GM23338 (cell line): ENCODE data around the gene LRRC42. TPM values are rescaled to one million over a fixed set of nuclear protein-coding genes. Genes with fewer than 3 reads are reported as not detected.

Experiments
- ATAC-seq: fragments of 200-7000 bp; cut with Tn5 transposase; 3 replicates; pipeline ENCODE4 v1.9.1; 2020
- DNase-seq: peaks from one replicate; pipeline ENCODE4 v3.0.0-alpha.2; 2015; ENCODE audit warnings: low spot score
- H2AFZ ChIP-seq: fragments of 200-600 bp; sonication (generic); 2 replicates; pipeline ENCODE4 v1.8.0; 2016; ENCODE audit warnings: antibody characterized with exemption, mild to moderate bottlenecking, moderate library complexity
- H3F3A ChIP-seq: fragments of 200-600 bp; sonication (generic); replicated peaks from 2 replicates; pipeline ENCODE4 v1.8.0; 2017; ENCODE audit warnings: antibody characterized with exemption, mixed run types, low read depth
- H3K27ac ChIP-seq: fragments of 200-600 bp; sonication (generic); 2 replicates; pipeline ENCODE4 v1.6.1; 2016; ENCODE audit warnings: low read depth
- H3K27me3 ChIP-seq: fragments of 200-600 bp; sonication (generic); 2 replicates; pipeline ENCODE4 v1.8.0; 2016; ENCODE audit warnings: mild to moderate bottlenecking, mixed run types, moderate library complexity; ENCODE audit not compliant: insufficient read depth
- H3K36me3 ChIP-seq: fragments of 200-600 bp; sonication (generic); 2 replicates; pipeline ENCODE4 v1.8.0; 2016; ENCODE audit warnings: mild to moderate bottlenecking; ENCODE audit not compliant: insufficient read depth
- H3K4me1 ChIP-seq: fragments of 200-600 bp; sonication (generic); 2 replicates; pipeline ENCODE4 v1.8.0; 2016; ENCODE audit warnings: mild to moderate bottlenecking, moderate library complexity; ENCODE audit not compliant: insufficient read depth
- H3K4me2 ChIP-seq: fragments of 200-600 bp; sonication (generic); 2 replicates; pipeline ENCODE4 v1.7.1; 2017; ENCODE audit warnings: mixed run types
- H3K4me3 ChIP-seq: fragments of 200-600 bp; sonication (generic); 2 replicates; pipeline ENCODE4 v1.6.1; 2016; ENCODE audit warnings: mixed run types
- H3K79me2 ChIP-seq: fragments of 200-600 bp; sonication (generic); replicated peaks from 2 replicates; pipeline ENCODE4 v1.8.0; 2017; ENCODE audit warnings: mild to moderate bottlenecking; ENCODE audit not compliant: insufficient read depth
- H3K9me2 ChIP-seq: fragments of 200-600 bp; sonication (generic); 2 replicates; pipeline ENCODE4 v1.8.0; 2017; ENCODE audit not compliant: insufficient read depth
- H4K20me1 ChIP-seq: fragments of 200-600 bp; sonication (generic); replicated peaks from 2 replicates; pipeline ENCODE4 v1.8.0; 2017; ENCODE audit warnings: mild to moderate bottlenecking; ENCODE audit not compliant: insufficient read depth
- H3K27ac Mint-ChIP-seq: 2 replicates; pipeline ENCODE4 v1.8.0; 2020; ENCODE audit warnings: inconsistent platforms, mild to moderate bottlenecking, moderate library complexity, mixed read lengths
- H3K27me3 Mint-ChIP-seq: 3 replicates; pipeline ENCODE4 v1.8.0; 2022; ENCODE audit warnings: low read depth, mild to moderate bottlenecking, moderate library complexity, mixed read lengths, inconsistent platforms; ENCODE audit not compliant: insufficient read depth, poor library complexity
- H3K36me3 Mint-ChIP-seq: 3 replicates; pipeline ENCODE4 v1.8.0; 2021; ENCODE audit warnings: low read depth, mild to moderate bottlenecking, inconsistent platforms, moderate library complexity, mixed read lengths
- H3K4me1 Mint-ChIP-seq: 3 replicates; pipeline ENCODE4 v1.8.0; 2020; ENCODE audit warnings: mild to moderate bottlenecking, inconsistent platforms, mixed read lengths
- H3K4me3 Mint-ChIP-seq: 3 replicates; pipeline ENCODE4 v1.8.0; 2021; ENCODE audit warnings: moderate library complexity, mild to moderate bottlenecking, inconsistent platforms, mixed read lengths
- H3K9me3 Mint-ChIP-seq: 3 replicates; pipeline ENCODE4 v1.8.0; 2020; ENCODE audit warnings: moderate library complexity, mild to moderate bottlenecking, inconsistent platforms, mixed read lengths
- CTCF ChIP-seq, 2 experiments: fragments of 200-600 bp in 1 of 2; sonication (generic) in 1 of 2; conservative IDR thresholded peaks; 2 replicates each; pipeline versions ENCODE4 v1.5.1 to v1.6.1; 2016 to 2017; ENCODE audit warnings: antibody characterized with exemption in 2 of 2, low read depth in 2 of 2, mild to moderate bottlenecking in 2 of 2, moderate library complexity in 1 of 2
- ETS1 ChIP-seq: IDR thresholded peaks from 2 replicates; pipeline ENCODE4 v1.6.1; 2016; ENCODE audit warnings: antibody characterized with exemption
- EZH2 ChIP-seq: fragments of 200-600 bp; sonication (generic); IDR thresholded peaks from one replicate; pipeline ENCODE4 v1.8.0; 2017; ENCODE audit warnings: antibody characterized with exemption, mild to moderate bottlenecking, low read depth; ENCODE audit not compliant: unreplicated experiment
- EZH2phosphoT487 ChIP-seq: fragments of 200-600 bp; sonication (generic); IDR thresholded peaks from one replicate; pipeline ENCODE4 v1.8.1; 2018; ENCODE audit warnings: antibody characterized with exemption; ENCODE audit not compliant: unreplicated experiment
- JUNB ChIP-seq: IDR thresholded peaks from one replicate; pipeline ENCODE4 v1.6.1; 2016; ENCODE audit warnings: antibody characterized with exemption; ENCODE audit not compliant: unreplicated experiment
- REST ChIP-seq: IDR thresholded peaks from one replicate; pipeline ENCODE4 v1.6.1; 2018; ENCODE audit warnings: antibody characterized with exemption; ENCODE audit not compliant: unreplicated experiment
- STAT1 ChIP-seq: IDR thresholded peaks from one replicate; pipeline ENCODE4 v1.6.1; 2016; ENCODE audit warnings: antibody characterized with exemption; ENCODE audit not compliant: unreplicated experiment
- ZNF114 ChIP-seq: fragments of 250-450 bp; sonication (Bioruptor Pico); IDR thresholded peaks from 2 replicates; pipeline ENCODE4 v1.5.0; 2020; ENCODE audit warnings: mild to moderate bottlenecking, moderate library complexity
- ZNF331 ChIP-seq: fragments of 250-450 bp; sonication (Bioruptor Pico); IDR thresholded peaks from 2 replicates; pipeline ENCODE4 v1.5.0; 2020; ENCODE audit warnings: low read depth, mild to moderate bottlenecking, moderate library complexity
- polyA plus RNA-seq: library from polyadenylated mRNA; unstranded; fragments of >200 nt; fragmentation: Nextera tagmentation; extraction: Ambion mirVana; gene quantifications from 2 replicates; pipeline ENCODE4 v1.2.1, GENCODE V29; 2016
- total RNA-seq: library from RNA; depleted of rRNA; stranded (reverse); fragments of >200 nt; shearing (Covaris generic); gene quantifications from 2 replicates; pipeline ENCODE4 v1.2.3, GENCODE V29; 2014

The LRRC42 gene
- total and polyA plus RNA-seq, 2 experiments from 2014 or later, result 25.9 to 48.1 TPM

- H3K27ac Mint-ChIP-seq, result no peak overlapping the region
Measured at GRCh38 chr1:53909946-53910345, 36.2 kb upstream of the LRRC42 start.

More at GRCh38 chr1:53909946-53910345, 36.2 kb upstream of the LRRC42 start:
- Histone ChIP-seq H3K27ac (no peak overlapping the region), H3K4me1 (peaks cover 27% of the 10 kb centered on the region), H3K4me2 (no peak overlapping the region), H3K79me2 (no peaks in the 10 kb centered on the region), H2AFZ (no peak overlapping the region), H3K9me2 (0 out of 2 replicates have a peak, but pooled peaks cover 5% of the 10 kb centered on the region), H4K20me1 (no peaks in the 10 kb centered on the region), H3F3A (no peaks in the 10 kb centered on the region), H3K27me3 (no peaks in the 10 kb centered on the region), H3K36me3 (no peaks in the 10 kb centered on the region), H3K4me3 (no peak overlapping the region)
- Mint-ChIP-seq H3K4me3 (no peak overlapping the region), H3K9me3 (no peaks in the 10 kb centered on the region), H3K36me3 (peaks cover 4% of the 10 kb centered on the region; the same call in 1 of the 3 replicates), H3K4me1 (peaks cover 25% of the 10 kb centered on the region), H3K27me3 (peaks cover 8% of the 10 kb centered on the region)
- no peak for ATAC-seq
- DNase-seq, result no peak
- no peak for TF ChIP-seq REST
- no peak for TF ChIP-seq EZH2phosphoT487
- no peak for TF ChIP-seq ETS1
- no peak for TF ChIP-seq STAT1
- no peak for TF ChIP-seq ZNF331 (CRISPR knock-in tag)
- no peak for TF ChIP-seq EZH2
- no peak for TF ChIP-seq JUNB
- TF ChIP-seq CTCF (conservative IDR thresholded peaks at IDR 0.05; ENCODE audit: low read depth in 2 of 2), result no peak
- no peak for TF ChIP-seq ZNF114 (CRISPR knock-in tag)
